RWPE2 (cell line): ENCODE measurements around the gene GFER.
"Not testable (repeated sequence)": the region's sequence is repeated elsewhere in the genome, so short reads cannot be mapped to it uniquely, and the experiment has no call there.

ENCODE experiments used
- ATAC-seq: fragments of 200-7000 bp; cut with Tn5 transposase; 3 replicates; pipeline ENCODE4 v1.9.1; 2021; ENCODE audit warnings: low read depth
- DNase-seq: peaks from one replicate; pipeline ENCODE4 v3.0.0-alpha.2; 2020; ENCODE audit warnings: low spot score
- H3K27ac ChIP-seq: fragments of 450-650 bp; 2 replicates; pipeline ENCODE4 v1.5.1; 2017; ENCODE audit warnings: mild to moderate bottlenecking; ENCODE audit not compliant: poor library complexity, severe bottlenecking
- H3K27me3 ChIP-seq: fragments of 250-450 bp; sonication (Bioruptor Pico); 2 replicates; pipeline ENCODE4 v1.5.1; 2021; ENCODE audit warnings: mild to moderate bottlenecking, moderate library complexity; ENCODE audit not compliant: insufficient read depth, poor library complexity, severe bottlenecking
- H3K36me3 ChIP-seq: fragments of 250-450 bp; sonication (Bioruptor Pico); 2 replicates; pipeline ENCODE4 v1.5.1; 2020; ENCODE audit warnings: low read depth, mild to moderate bottlenecking, moderate library complexity
- H3K4me1 ChIP-seq: fragments of 250-450 bp; sonication (Bioruptor Pico); 2 replicates; pipeline ENCODE4 v1.5.1; 2021; ENCODE audit warnings: mild to moderate bottlenecking, moderate library complexity; ENCODE audit not compliant: insufficient read depth, poor library complexity, severe bottlenecking
- H3K4me3 ChIP-seq: fragments of 250-450 bp; sonication (Bioruptor Pico); 2 replicates; pipeline ENCODE4 v1.5.1; 2021; ENCODE audit warnings: mild to moderate bottlenecking, moderate library complexity; ENCODE audit not compliant: severe bottlenecking
- H3K9me3 ChIP-seq: fragments of 250-450 bp; sonication (Bioruptor Pico); 2 replicates; pipeline ENCODE4 v1.5.1; 2021; ENCODE audit warnings: mild to moderate bottlenecking, moderate library complexity; ENCODE audit not compliant: severe bottlenecking
- CTCF ChIP-seq: fragments of 450-650 bp; IDR thresholded peaks from one replicate; pipeline ENCODE4 v1.5.1; 2017; ENCODE audit warnings: mild to moderate bottlenecking, moderate library complexity; ENCODE audit not compliant: poor library complexity, severe bottlenecking

GFER gene

GRCh38 chr16:1949507-1949906, 34.5 kb upstream of the GFER start:
- no peak for TF ChIP-seq CTCF
- DNase-seq (no peak), ATAC-seq (no peak)
- no peaks in the 10 kb centered on the region for H3K36me3 ChIP-seq
- peaks cover 8% of the 10 kb centered on the region for H3K4me1 ChIP-seq
- H3K9me3 ChIP-seq = no peaks in the 10 kb centered on the region
- no peaks in the 10 kb centered on the region for H3K27me3 ChIP-seq
- no peak overlapping the region for H3K27ac ChIP-seq
- H3K4me3 ChIP-seq = no peak overlapping the region

GRCh38 chr16:1950047-1950446, 33.9 kb upstream of the GFER start:
- Histone ChIP-seq H3K4me3 (no peak overlapping the region), H3K36me3 (no peaks in the 10 kb centered on the region), H3K9me3 (no peaks in the 10 kb centered on the region), H3K27me3 (no peaks in the 10 kb centered on the region), H3K27ac (no peak overlapping the region), H3K4me1 (peaks cover 8% of the 10 kb centered on the region)
- peak; percentile 80 for ATAC-seq
- TF ChIP-seq CTCF = no peak
- DNase-seq = peak; percentile 74

- H3K4me3 ChIP-seq = no peak overlapping the region
- no peaks in the 10 kb centered on the region for H3K27me3 ChIP-seq
- ATAC-seq (no peak), DNase-seq (no peak)
- no peaks in the 10 kb centered on the region for H3K9me3 ChIP-seq
- H3K36me3 ChIP-seq = no peaks in the 10 kb centered on the region
- peaks cover 8% of the 10 kb centered on the region for H3K4me1 ChIP-seq
- no peak overlapping the region for H3K27ac ChIP-seq
- no peak for TF ChIP-seq CTCF
These were observed 33.4 kb upstream of the GFER start for GRCh38 chr16:1950559-1950958.

- TF ChIP-seq CTCF = no peak
- ATAC-seq = no peak
- no peak overlapping the region for H3K27ac ChIP-seq
- H3K4me3 ChIP-seq = no peak overlapping the region
- DNase-seq = peak; percentile 60
- no peaks in the 10 kb centered on the region for H3K9me3 ChIP-seq
- no peaks in the 10 kb centered on the region for H3K27me3 ChIP-seq
- H3K36me3 ChIP-seq = no peaks in the 10 kb centered on the region
- H3K4me1 ChIP-seq = peaks cover 8% of the 10 kb centered on the region
These were observed 30.3 kb upstream of the GFER start for GRCh38 chr16:1953734-1954133.

- not testable (repeated sequence) for ATAC-seq, H3K4me1 ChIP-seq, H3K9me3 ChIP-seq, H3K27ac ChIP-seq, H3K4me3 ChIP-seq, H3K27me3 ChIP-seq
- H3K36me3 ChIP-seq = peaks cover 15% of the 10 kb centered on the region
- peak; percentile 49 for DNase-seq
These were observed 26.4 kb upstream of the GFER start for GRCh38 chr16:1957434-1958142.

GRCh38 chr16:1958143-1958491, 25.9 kb upstream of the GFER start:
- not testable (repeated sequence) for ATAC-seq, H3K27me3 ChIP-seq, H3K9me3 ChIP-seq, H3K27ac ChIP-seq, H3K4me3 ChIP-seq
- peaks cover 14% of the 10 kb centered on the region for H3K4me1 ChIP-seq
- peak; percentile 33 for DNase-seq
- H3K36me3 ChIP-seq = peaks cover 20% of the 10 kb centered on the region
